B cell (primary cell): ENCODE results near the gene XPNPEP2. TPM values are rescaled to one million over a fixed set of nuclear protein-coding genes. Genes with fewer than 3 reads are reported as not detected.

ENCODE experiments used
- ATAC-seq: fragments of 200-7000 bp; cut with Tn5 transposase; one replicate; pipeline ENCODE4 v1.10.0; 2021; ENCODE audit warnings: low read depth, mild to moderate bottlenecking, moderate number of reproducible peaks, moderate library complexity
- CTCF ChIA-PET: fragments of 350-600 bp; sonication (Branson Sonifier 250); formaldehyde crosslinking; loops from one replicate; lab custom pipeline; 2021; ENCODE audit warnings: antibody characterized with exemption, inconsistent platforms; lab: Charles Lee
- POLR2A ChIA-PET: fragments of 350-600 bp; sonication (Branson Sonifier 250); formaldehyde crosslinking; loops from one replicate; lab custom pipeline; 2021; ENCODE audit warnings: antibody characterized with exemption; lab: Charles Lee
- DNase-seq: peaks from one replicate; pipeline ENCODE4 v3.0.0; 2013
- H2AFZ ChIP-seq: 2 replicates; pipeline ENCODE4 v1.6.1; 2012; ENCODE audit warnings: mild to moderate bottlenecking, low read depth, low read length; ENCODE audit not compliant: insufficient read depth, poor library complexity, severe bottlenecking
- H3K27ac ChIP-seq, 2 donors: 1 replicate in 1 of 2; 2 replicates in 1 of 2; pipeline ENCODE4 v1.5.1; 2012 to 2013; ENCODE audit warnings: low read length in 2 of 2, mild to moderate bottlenecking in 2 of 2, moderate library complexity in 1 of 2
- H3K27me3 ChIP-seq, 4 experiments: fragments of 200-600 bp in 1 of 4; sonication (generic) in 1 of 4; replicated peaks in 1 of 4; 1 replicate in 2 of 4; 2 replicates in 2 of 4; pipeline versions ENCODE4 v1.6.1 to v1.7.0; 2013 to 2016; ENCODE audit warnings: low read length in 3 of 4, mild to moderate bottlenecking in 2 of 4, mixed read lengths in 1 of 4, moderate library complexity in 1 of 4; ENCODE audit not compliant: insufficient read depth in 4 of 4, control insufficient read depth in 3 of 4; ENCODE audit errors: control extremely low read depth in 1 of 4
- H3K36me3 ChIP-seq, 2 experiments: replicated peaks in 1 of 2; 1 replicate in 1 of 2; 2 replicates in 1 of 2; pipeline versions ENCODE4 v1.6.1 to v1.7.1; 2013; ENCODE audit warnings: low read length in 1 of 2; ENCODE audit not compliant: insufficient read depth in 2 of 2, control insufficient read depth in 1 of 2; ENCODE audit errors: control extremely low read depth in 1 of 2, extremely low read depth in 1 of 2
- H3K4me1 ChIP-seq, 2 donors: fragments of 200-600 bp in 1 of 2; sonication (generic) in 1 of 2; 1 replicate in 1 of 2; 2 replicates in 1 of 2; pipeline versions ENCODE4 v1.5.1 to v1.6.1; 2013 to 2017; ENCODE audit warnings: low read length in 2 of 2; ENCODE audit not compliant: control insufficient read depth in 2 of 2, insufficient read depth in 2 of 2
- H3K4me2 ChIP-seq: replicated peaks from 2 replicates; pipeline ENCODE3; 2012; ENCODE audit warnings: mild to moderate bottlenecking, low read depth, low read length; ENCODE audit not compliant: poor library complexity, severe bottlenecking
- H3K4me3 ChIP-seq, 5 experiments: fragments of 200-600 bp in 1 of 5; sonication (generic) in 1 of 5; 1 replicate in 3 of 5; 2 replicates in 2 of 5; pipeline versions ENCODE4 v1.5.1 to v1.7.0; 2011 to 2016; ENCODE audit warnings: low read length in 4 of 5, mild to moderate bottlenecking in 4 of 5, low read depth in 2 of 5, control low read depth in 1 of 5, moderate library complexity in 1 of 5; ENCODE audit not compliant: insufficient read depth in 1 of 5; ENCODE audit errors: control extremely low read depth in 1 of 5, extremely low read depth in 1 of 5
- H3K79me2 ChIP-seq: fragments of 200-600 bp; sonication (generic); one replicate; pipeline ENCODE4 v1.6.0; 2016; ENCODE audit warnings: low read length; ENCODE audit not compliant: control insufficient read depth, insufficient read depth
- H3K9ac ChIP-seq: fragments of 200-600 bp; sonication (generic); 2 replicates; pipeline ENCODE4 v1.6.1; 2017; ENCODE audit warnings: mild to moderate bottlenecking, low read length, moderate library complexity
- H3K9me3 ChIP-seq, 3 donors: one replicate each; pipeline versions ENCODE4 v1.6.1 to v1.7.1; 2013; ENCODE audit warnings: low read length in 2 of 3; ENCODE audit not compliant: control insufficient read depth in 2 of 3, insufficient read depth in 1 of 3; ENCODE audit errors: control extremely low read depth in 1 of 3
- H4K20me1 ChIP-seq: 2 replicates; pipeline ENCODE4 v1.6.0; 2012; ENCODE audit warnings: mild to moderate bottlenecking, low read length; ENCODE audit not compliant: insufficient read depth, control insufficient read depth, poor library complexity, severe bottlenecking
- H3K27ac Mint-ChIP-seq: one replicate; pipeline ENCODE4 v1.8.0; 2021; ENCODE audit warnings: mixed read lengths
- H3K27me3 Mint-ChIP-seq: one replicate; pipeline ENCODE4 v1.8.0; 2021; ENCODE audit warnings: mixed read lengths
- H3K4me1 Mint-ChIP-seq: one replicate; pipeline ENCODE4 v1.8.0; 2021; ENCODE audit warnings: mixed read lengths
- H3K4me3 Mint-ChIP-seq: one replicate; pipeline ENCODE4 v1.8.0; 2021; ENCODE audit warnings: mixed read lengths
- H3K9me3 Mint-ChIP-seq: one replicate; pipeline ENCODE4 v1.8.0; 2022; ENCODE audit warnings: mixed read lengths; ENCODE audit not compliant: insufficient read depth
- EZH2 ChIP-seq: IDR thresholded peaks from 2 replicates; pipeline ENCODE4 v1.6.1; 2012; ENCODE audit warnings: borderline replicate concordance, low read depth, mild to moderate bottlenecking, moderate library complexity, low read length; ENCODE audit not compliant: insufficient read depth, poor library complexity, severe bottlenecking
- WGBS: methylation state at CpG from one replicate; pipeline ENCODE4 v1.1.5; 2013; ENCODE audit warnings: missing lambda C conversion rate; ENCODE audit not compliant: insufficient coverage; 5-methylcytosine and 5-hydroxymethylcytosine counted together
- intact Hi-C: fragments of 100-400 bp; cut with micrococcal nuclease; formaldehyde crosslinking; loops from one replicate; pipeline ENCODE4 v1.10.0; 2022
- polyA plus RNA-seq: library from polyadenylated mRNA; depleted of rRNA; stranded (reverse); fragments of >200 nt; gene quantifications from 2 replicates; pipeline ENCODE4 v1.2.3, GENCODE V29; 2012
- total RNA-seq, 2 donors: library from RNA; stranded (reverse); fragments of 120-200 nt in 1 of 2; gene quantifications; 1 replicate in 1 of 2; 2 replicates in 1 of 2; pipeline versions ENCODE4 v1.2.3 to v1.2.4, GENCODE V29; 2013 to 2022
- TF ChIP-seq, protein P1 (sequence below): fragments of 200-600 bp; IDR thresholded peaks from one replicate; pipeline ENCODE4 v1.8.0; 2022; ENCODE audit warnings: antibody characterized with exemption, mild to moderate bottlenecking

Gene XPNPEP2
- total and polyA plus RNA-seq, 2 donors (not counting 1 experiment from before 2014, with no cell fraction given) = 0.31 TPM; not detected in 1

DNA sequence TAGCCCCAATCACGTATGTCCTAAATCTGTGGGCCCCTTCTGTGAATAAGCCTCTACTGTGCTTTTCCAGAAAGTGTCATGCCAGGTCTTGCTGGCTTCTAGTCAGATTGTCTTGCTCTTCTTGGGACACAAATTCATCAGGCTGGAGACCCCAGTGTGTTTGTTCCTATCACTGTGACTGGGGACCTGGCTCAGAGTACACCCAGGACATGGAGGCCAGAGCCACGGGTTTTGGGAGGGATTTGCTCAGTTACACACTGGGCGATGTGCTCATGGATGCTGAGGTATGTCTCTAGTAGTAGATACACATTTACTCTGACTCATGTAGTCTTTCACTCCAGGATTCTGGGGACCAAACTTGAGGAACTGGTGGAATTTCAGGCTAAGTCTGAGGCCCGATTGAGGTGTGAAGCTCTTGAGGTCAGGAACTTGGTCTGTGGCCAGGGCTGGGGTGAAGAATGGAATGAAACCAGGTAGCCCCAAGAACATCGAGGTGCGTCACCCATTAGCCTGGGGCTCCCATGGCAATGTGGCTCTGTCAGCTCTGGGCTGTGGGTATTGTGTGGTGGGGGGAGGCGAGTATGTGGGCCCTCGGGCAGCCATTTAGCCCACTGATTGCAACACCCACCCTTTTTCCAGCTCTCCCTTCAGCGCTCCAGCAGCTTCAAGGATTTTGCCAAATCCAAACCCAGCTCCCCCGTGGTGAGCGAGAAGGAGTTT lies 48.7 kb downstream of the XPNPEP2 start:
- Histone ChIP-seq H3K4me2 (peak overlapping the region; percentile 39), H2AFZ (no peak overlapping the region), H3K27ac (peak overlapping the region; percentile 6 to 59), H3K36me3 (peaks cover 0 to 76% of the 10 kb centered on the region in 2 experiments), H3K4me3 (no peak overlapping the region), H3K27me3 (no peaks in the 10 kb centered on the region), H3K4me1 (peaks cover 52 to 57% of the 10 kb centered on the region in 2 donors), H3K9me3 (no peaks in the 10 kb centered on the region), H3K9ac (no peak overlapping the region), H4K20me1 (peaks cover 92% of the 10 kb centered on the region), H3K79me2 (peaks cover 62% of the 10 kb centered on the region)
- ATAC-seq (no peak), DNase-seq (no peak)
- TF ChIP-seq, protein P1, sequence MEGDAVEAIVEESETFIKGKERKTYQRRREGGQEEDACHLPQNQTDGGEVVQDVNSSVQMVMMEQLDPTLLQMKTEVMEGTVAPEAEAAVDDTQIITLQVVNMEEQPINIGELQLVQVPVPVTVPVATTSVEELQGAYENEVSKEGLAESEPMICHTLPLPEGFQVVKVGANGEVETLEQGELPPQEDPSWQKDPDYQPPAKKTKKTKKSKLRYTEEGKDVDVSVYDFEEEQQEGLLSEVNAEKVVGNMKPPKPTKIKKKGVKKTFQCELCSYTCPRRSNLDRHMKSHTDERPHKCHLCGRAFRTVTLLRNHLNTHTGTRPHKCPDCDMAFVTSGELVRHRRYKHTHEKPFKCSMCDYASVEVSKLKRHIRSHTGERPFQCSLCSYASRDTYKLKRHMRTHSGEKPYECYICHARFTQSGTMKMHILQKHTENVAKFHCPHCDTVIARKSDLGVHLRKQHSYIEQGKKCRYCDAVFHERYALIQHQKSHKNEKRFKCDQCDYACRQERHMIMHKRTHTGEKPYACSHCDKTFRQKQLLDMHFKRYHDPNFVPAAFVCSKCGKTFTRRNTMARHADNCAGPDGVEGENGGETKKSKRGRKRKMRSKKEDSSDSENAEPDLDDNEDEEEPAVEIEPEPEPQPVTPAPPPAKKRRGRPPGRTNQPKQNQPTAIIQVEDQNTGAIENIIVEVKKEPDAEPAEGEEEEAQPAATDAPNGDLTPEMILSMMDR = no peak
- TF ChIP-seq EZH2 = no peak
- ChIA-PET CTCF (interaction anchor here (1.1 to 2.4 kb wide), 7 partner anchors 11 to 110 kb away, joined by 3 to 13 read pairs (median 6); partner anchors contain the start of gene XPNPEP2), POLR2A (interaction anchor here (0.6 to 1.4 kb wide), 4 partner anchors 11 to 151 kb away, joined by 3 to 5 read pairs (median 3); partner anchors contain the start of gene XPNPEP2)
- Mint-ChIP-seq H3K4me1 (peaks cover 51% of the 10 kb centered on the region), H3K9me3 (no peaks in the 10 kb centered on the region), H3K27ac (peak overlapping the region; percentile 75), H3K27me3 (no peaks in the 10 kb centered on the region), H3K4me3 (peak overlapping the region; percentile 67)
- 100% methylated on average over 1 of the region's 11 CpGs for WGBS
- intact Hi-C loops = loop anchor here (2.0 kb wide), 1 partner anchor 15 kb away; no protein-coding TSS in a partner anchor

DNA sequence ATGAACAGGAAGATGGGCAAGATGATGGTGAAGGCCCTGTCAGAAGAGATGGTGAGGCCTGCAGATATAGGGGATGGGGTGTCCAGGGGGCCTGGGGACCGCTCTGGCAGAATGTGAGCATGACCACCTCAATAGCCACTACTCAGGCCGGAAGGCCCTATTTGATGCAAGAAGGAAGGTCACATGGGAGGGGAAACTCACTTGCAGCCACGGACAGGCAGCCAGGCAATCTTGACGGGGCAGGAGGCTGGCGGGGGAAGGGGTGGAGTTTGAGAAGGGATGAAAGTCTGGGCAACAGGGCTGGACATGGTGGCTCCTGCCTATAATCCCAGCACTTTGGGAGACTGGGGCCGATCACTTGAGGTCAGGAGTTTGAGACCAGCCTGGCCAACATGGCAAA lies 49.7 kb downstream of the XPNPEP2 start:
- H4K20me1 ChIP-seq = peaks cover 92% of the 10 kb centered on the region
- TF ChIP-seq EZH2 = no peak
- TF ChIP-seq, protein P1 = no peak
- no peak for DNase-seq
- H3K9me3 ChIP-seq = no peaks in the 10 kb centered on the region
- intact Hi-C loops = no loop called here
- H3K9ac ChIP-seq = no peak overlapping the region
- POLR2A ChIA-PET = no interaction called here
- CTCF ChIA-PET = interaction anchor here (0.5 to 2.1 kb wide), 2 partner anchors 111 to 181 kb away, joined by 3 to 6 read pairs; no protein-coding TSS in a partner anchor
- no peaks in the 10 kb centered on the region for H3K9me3 Mint-ChIP-seq
- H3K4me1 Mint-ChIP-seq = peaks cover 43% of the 10 kb centered on the region
- no peak overlapping the region for H3K4me3 Mint-ChIP-seq
- peak overlapping the region; percentile 19 for H3K4me2 ChIP-seq
- ATAC-seq = no peak
- H3K27ac Mint-ChIP-seq = peak overlapping the region; percentile 59
- no peaks in the 10 kb centered on the region for H3K27me3 Mint-ChIP-seq
- H3K4me1 ChIP-seq = peaks cover 42 to 46% of the 10 kb centered on the region in 2 donors
- H3K27me3 ChIP-seq = no peaks in the 10 kb centered on the region
- H2AFZ ChIP-seq = no peak overlapping the region
- H3K27ac ChIP-seq = peak overlapping the region in 1 of 2 donors; percentile 59
- H3K79me2 ChIP-seq = peaks cover 52% of the 10 kb centered on the region
- WGBS = no CpG with 5 or more reads among the region's 6 CpGs
- H3K36me3 ChIP-seq = peaks cover 0 to 76% of the 10 kb centered on the region in 2 experiments
- H3K4me3 ChIP-seq = no peak overlapping the region
